GM12874 (cell line): Measurements from ENCODE around the gene PIEZO2.

Source experiments
- TF ChIP-seq, protein P1 (sequence below): IDR thresholded peaks from 2 replicates; pipeline ENCODE4 v1.5.1; 2011; ENCODE audit warnings: low read depth, mild to moderate bottlenecking, control low read depth, low read length, moderate library complexity; ENCODE audit not compliant: insufficient read depth

PIEZO2 gene

DNA sequence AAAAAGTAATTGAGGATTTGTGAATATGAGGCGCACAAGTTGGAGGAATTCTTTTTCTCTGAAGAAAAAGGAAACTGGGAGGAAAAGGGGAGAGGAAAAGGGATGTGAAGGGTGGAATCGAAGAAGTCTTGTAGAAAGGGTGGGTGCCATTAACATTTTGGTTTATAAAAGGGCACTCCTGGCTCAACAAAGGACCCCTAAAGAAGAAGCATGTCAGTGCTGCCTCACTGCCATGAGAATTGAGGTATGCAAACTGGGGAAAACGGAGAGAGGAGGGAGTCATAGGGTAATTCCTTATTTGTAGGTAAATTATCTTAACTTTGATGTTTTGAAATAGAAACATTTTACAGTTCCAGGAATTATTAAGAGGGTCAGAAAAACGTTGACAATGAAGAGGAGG, 416.4 kb downstream of the PIEZO2 start:
- TF ChIP-seq, protein P1, sequence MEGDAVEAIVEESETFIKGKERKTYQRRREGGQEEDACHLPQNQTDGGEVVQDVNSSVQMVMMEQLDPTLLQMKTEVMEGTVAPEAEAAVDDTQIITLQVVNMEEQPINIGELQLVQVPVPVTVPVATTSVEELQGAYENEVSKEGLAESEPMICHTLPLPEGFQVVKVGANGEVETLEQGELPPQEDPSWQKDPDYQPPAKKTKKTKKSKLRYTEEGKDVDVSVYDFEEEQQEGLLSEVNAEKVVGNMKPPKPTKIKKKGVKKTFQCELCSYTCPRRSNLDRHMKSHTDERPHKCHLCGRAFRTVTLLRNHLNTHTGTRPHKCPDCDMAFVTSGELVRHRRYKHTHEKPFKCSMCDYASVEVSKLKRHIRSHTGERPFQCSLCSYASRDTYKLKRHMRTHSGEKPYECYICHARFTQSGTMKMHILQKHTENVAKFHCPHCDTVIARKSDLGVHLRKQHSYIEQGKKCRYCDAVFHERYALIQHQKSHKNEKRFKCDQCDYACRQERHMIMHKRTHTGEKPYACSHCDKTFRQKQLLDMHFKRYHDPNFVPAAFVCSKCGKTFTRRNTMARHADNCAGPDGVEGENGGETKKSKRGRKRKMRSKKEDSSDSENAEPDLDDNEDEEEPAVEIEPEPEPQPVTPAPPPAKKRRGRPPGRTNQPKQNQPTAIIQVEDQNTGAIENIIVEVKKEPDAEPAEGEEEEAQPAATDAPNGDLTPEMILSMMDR = no peak

DNA sequence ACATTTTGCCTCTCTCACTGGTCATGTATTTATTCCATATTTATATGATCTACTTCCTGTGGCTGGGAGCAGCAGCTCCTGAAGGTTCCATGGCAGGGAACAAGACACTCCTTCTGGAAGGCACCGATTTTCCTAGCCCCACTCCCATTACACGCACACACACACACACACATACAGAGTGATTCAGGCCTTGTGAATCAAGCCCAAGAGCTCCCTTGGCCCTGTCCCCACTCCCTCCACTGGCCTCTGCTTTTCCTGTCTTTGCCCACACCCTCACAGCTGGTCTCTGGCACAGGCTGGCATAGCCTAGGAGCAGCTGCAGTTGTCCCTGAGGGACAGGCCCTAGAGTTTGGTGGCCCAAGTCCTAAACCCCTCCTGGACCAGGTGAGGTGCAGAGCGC, 421.9 kb downstream of the PIEZO2 start:
- TF ChIP-seq, protein P1 = no peak

DNA sequence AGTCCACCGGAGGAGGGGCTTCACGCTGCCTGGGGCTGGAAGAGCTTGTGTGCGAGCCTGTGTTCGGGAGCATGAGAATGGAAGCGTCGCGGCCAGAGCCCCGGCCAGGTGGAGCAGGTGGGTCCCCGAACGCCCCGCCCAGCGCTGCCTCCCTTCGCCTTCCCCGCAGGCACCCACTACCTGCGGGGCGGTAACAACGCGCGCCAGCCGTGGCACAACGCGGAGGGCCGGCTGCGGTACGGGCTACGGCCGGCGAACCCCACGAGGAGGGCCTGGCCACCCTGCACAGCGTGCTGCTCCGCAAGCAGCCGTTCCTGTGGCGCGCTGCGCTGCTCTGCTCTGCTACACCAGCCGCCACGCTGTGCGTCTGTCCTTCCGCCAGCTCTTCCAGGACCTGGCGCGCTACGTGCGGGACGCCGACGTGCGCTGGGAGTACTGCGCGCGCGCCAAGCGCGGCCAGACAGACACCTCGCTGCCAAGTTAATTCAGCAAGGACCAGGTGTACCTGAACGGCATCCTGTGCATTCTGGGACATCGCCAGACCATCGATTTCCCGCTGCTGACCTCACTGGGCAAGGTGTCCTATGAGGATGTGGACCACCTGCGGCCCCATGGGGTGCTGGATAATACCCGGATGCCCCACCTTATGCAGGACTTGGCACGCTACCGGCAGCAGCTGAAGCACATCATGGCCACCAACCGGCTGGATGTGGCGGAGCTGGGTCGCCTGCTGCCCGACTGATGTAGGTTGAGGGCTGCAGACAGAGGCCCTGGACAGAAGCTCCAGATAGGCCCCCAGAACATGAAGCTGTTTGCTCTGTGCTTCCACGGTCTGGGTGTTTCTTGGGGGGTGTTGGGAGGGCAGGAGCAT, 422.9 kb downstream of the PIEZO2 start:
- TF ChIP-seq, protein P1 = no peak

DNA sequence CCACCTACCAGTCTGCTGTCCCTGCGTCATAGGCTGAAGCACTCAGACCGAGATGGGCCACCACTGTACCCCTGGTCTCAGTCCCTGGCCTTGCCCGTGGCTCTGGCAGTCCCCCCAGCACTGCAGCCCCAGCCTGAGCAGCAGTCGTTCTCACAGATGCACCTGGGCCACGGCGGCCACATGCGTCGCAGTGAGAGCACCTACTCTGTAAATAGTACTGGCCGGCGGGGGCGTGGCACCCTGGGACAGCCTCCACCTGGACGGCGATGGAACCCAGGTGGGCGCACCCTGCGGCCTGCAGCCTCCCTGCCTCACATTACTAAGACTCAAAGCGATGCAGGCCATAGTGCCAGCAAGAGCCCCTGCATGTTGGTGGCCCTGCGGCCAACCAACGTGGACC, 424.7 kb downstream of the PIEZO2 start:
- TF ChIP-seq, protein P1 = no peak

DNA sequence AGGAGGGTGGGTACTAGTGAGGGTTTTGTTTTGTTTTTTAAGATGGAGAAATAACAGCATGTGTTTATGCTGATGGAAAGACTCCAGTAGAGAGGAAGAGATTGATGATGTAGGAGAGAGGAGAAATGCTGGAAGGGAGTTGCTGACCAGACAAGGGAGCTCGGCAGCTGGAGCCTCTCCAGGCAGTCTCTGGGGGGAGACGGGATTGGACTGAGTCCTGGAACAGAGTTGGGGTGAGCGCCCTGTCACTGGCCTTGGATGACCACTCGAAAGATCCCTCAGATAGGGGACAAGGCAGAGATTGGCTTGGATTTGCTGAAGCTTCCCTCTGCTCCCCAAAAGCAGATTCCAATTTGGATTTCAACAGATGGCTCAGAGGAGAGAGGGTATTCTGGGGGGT, 425.9 kb downstream of the PIEZO2 start:
- TF ChIP-seq, protein P1 = no peak

DNA sequence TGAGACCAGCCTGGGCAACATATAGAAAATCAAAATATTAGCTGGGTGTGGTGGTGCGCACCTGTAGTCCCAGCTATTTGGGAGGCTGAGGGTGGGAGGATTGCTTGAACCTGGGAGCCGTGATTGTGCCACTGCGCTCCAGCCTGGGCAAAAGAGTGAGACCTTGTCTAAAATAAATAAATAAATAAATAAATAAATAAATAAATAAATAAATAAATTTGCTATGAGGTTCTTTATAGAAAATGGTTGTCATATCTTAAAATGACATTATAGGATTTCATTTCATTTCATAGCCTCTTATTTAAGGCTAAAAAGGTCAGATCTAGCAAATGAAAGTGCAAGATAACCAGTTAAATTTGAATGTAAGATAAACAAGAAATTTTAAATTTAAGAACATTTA, 430.6 kb downstream of the PIEZO2 start:
- TF ChIP-seq, protein P1 = no peak

DNA sequence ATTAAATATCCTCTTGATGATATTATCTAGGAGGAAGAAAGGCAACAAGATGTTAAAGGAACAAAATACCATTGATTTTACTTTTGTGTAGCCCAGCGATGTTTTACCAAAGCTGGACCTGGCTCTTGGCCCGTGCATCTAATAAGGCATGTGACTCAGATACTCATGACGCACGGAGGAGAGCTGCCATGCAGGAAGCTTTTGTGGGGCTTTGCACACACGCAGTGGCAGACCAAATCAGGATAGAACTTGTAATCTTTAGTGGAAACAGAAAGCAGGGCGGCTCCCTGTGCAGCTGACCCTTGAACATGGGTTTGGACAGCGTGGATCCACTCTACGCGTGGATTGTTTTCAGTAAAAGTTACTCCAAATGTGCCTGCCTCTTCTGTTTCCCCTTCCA, 433.6 kb downstream of the PIEZO2 start:
- TF ChIP-seq, protein P1 = no peak

DNA sequence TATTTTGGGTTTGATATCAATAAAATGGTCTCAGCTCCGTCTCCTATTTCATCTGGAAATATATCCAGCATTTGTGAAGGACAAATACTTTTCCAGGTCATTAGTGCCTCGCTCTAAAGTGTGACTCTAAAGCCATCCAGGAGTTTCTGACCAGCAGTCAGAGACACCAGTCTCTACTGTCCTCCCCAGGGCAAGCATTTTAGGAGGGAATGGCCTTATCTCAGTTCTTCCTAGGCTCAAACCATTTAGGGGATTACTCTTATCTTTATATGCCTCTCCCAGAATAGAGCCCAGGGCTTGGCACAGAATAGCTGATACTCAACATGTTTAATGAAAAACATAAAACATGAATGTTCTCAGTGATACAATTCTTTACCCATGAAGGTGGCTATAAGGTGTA, 436.0 kb downstream of the PIEZO2 start:
- TF ChIP-seq, protein P1 = no peak
